Keratinocyte (primary cell): ENCODE measurements around the gene LUC7L3. TPM values are rescaled to one million over a fixed set of nuclear protein-coding genes. Genes with fewer than 3 reads are reported as not detected.
A peak's percentile ranks its signal among the peaks of the same experiment; 100 is the strongest.

ENCODE experiments used
- DNase-seq: peaks from one replicate; pipeline ENCODE4 v3.0.0-alpha.2; 2011; ENCODE audit warnings: low read depth, missing footprints, low spot score
- FAIRE-seq: peaks from 2 replicates; lab custom pipeline; 2011; peaks lifted over from hg19 to GRCh38; lab: Jason Lieb, UNC
- H2AFZ ChIP-seq: 2 replicates; pipeline ENCODE4 v1.6.0; 2012; ENCODE audit warnings: low read length, control low read depth, inconsistent platforms; ENCODE audit not compliant: control insufficient read depth
- H3K27ac ChIP-seq: 2 replicates; pipeline ENCODE4 v1.5.1; 2011; ENCODE audit warnings: low read length; ENCODE audit not compliant: control insufficient read depth, insufficient read depth
- H3K27me3 ChIP-seq: 3 replicates; pipeline ENCODE4 v1.6.0; 2011; ENCODE audit warnings: low read length; ENCODE audit not compliant: control insufficient read depth, insufficient read depth; ENCODE audit errors: extremely low read depth
- H3K36me3 ChIP-seq, 2 experiments: 2 replicates in 1 of 2; 3 replicates in 1 of 2; pipeline ENCODE4 v1.5.1; 2011; ENCODE audit warnings: low read length in 2 of 2, mild to moderate bottlenecking in 1 of 2; ENCODE audit not compliant: control insufficient read depth in 2 of 2, insufficient read depth in 2 of 2; ENCODE audit errors: extremely low read depth in 1 of 2
- H3K4me1 ChIP-seq: 3 replicates; pipeline ENCODE4 v1.5.1; 2011; ENCODE audit warnings: low read length; ENCODE audit not compliant: control insufficient read depth, insufficient read depth; ENCODE audit errors: extremely low read depth
- H3K4me2 ChIP-seq: 3 replicates; pipeline ENCODE4 v1.6.0; 2011; ENCODE audit warnings: low read depth, low read length; ENCODE audit not compliant: control insufficient read depth, insufficient read depth; ENCODE audit errors: extremely low read depth
- H3K4me3 ChIP-seq, 3 experiments: fragments of 200-600 bp in 1 of 3; sonication (generic) in 1 of 3; 2 replicates in 2 of 3; 3 replicates in 1 of 3; pipeline ENCODE4 v1.5.1; 2011 to 2016; ENCODE audit warnings: low read length in 3 of 3, mild to moderate bottlenecking in 3 of 3, control low read depth in 2 of 3, inconsistent platforms in 1 of 3, low read depth in 1 of 3, mixed read lengths in 1 of 3, mixed run types in 1 of 3, moderate library complexity in 1 of 3; ENCODE audit not compliant: control insufficient read depth in 2 of 3, insufficient read depth in 2 of 3; ENCODE audit errors: extremely low read depth in 1 of 3
- H3K79me2 ChIP-seq: 2 replicates; pipeline ENCODE4 v1.6.0; 2012; ENCODE audit warnings: low read length; ENCODE audit not compliant: control insufficient read depth, insufficient read depth
- H3K9ac ChIP-seq: 3 replicates; pipeline ENCODE4 v1.6.0; 2011; ENCODE audit warnings: low read length; ENCODE audit not compliant: control insufficient read depth, insufficient read depth; ENCODE audit errors: extremely low read depth
- H3K9me1 ChIP-seq: 3 replicates; pipeline ENCODE4 v1.6.0; 2011; ENCODE audit warnings: low read length; ENCODE audit not compliant: control insufficient read depth, insufficient read depth; ENCODE audit errors: extremely low read depth
- H3K9me3 ChIP-seq: 2 replicates; pipeline ENCODE4 v1.5.1; 2012; ENCODE audit warnings: low read depth, low read length; ENCODE audit not compliant: control insufficient read depth
- H4K20me1 ChIP-seq: 3 replicates; pipeline ENCODE4 v1.6.0; 2011; ENCODE audit warnings: low read length; ENCODE audit not compliant: control insufficient read depth, insufficient read depth; ENCODE audit errors: extremely low read depth
- CTCF ChIP-seq, 3 experiments: IDR thresholded peaks in 1 of 3; conservative IDR thresholded peaks in 1 of 3; optimal IDR thresholded peaks in 1 of 3; 2 replicates in 2 of 3; 3 replicates in 1 of 3; pipeline versions ENCODE3 to v1.5.1; 2011; ENCODE audit warnings: low read length in 3 of 3, mild to moderate bottlenecking in 3 of 3, moderate library complexity in 2 of 3, control low read depth in 1 of 3, inconsistent platforms in 1 of 3; ENCODE audit not compliant: insufficient read depth in 2 of 3; ENCODE audit errors: extremely low read depth in 1 of 3
- EZH2 ChIP-seq: IDR thresholded peaks from one replicate; pipeline ENCODE4 v1.6.1; 2012; ENCODE audit warnings: inconsistent platforms, mild to moderate bottlenecking, low read length, moderate library complexity
- dilution Hi-C: fragments of 300-500 bp; cut with MboI; formaldehyde crosslinking; loops from one replicate; pipeline ENCODE4 v1.7.0; 2020; ENCODE audit warnings: low sequenced_read_pairs; ENCODE audit not compliant: extremely low pct_ligation_motif_present
- polyA plus RNA-seq, 5 experiments: library from polyadenylated mRNA; depleted of rRNA in 3 of 5; stranded (reverse) in 3 of 5; stranded (forward) in 1 of 5; unstranded in 1 of 5; fragments of >200 nt; gene quantifications; 1 replicate in 1 of 5; 2 replicates in 3 of 5; 3 replicates in 1 of 5; pipeline versions ENCODE4 v1.2.1 to v1.2.3, GENCODE V29; 2011 to 2012; ENCODE audit warnings: missing spikeins in 2 of 5, low read depth in 1 of 5, low replicate concordance in 1 of 5

LUC7L3 gene
- polyA plus RNA-seq, 1 donor (not counting 4 experiments of a cell fraction or from before 2014, with no cell fraction given): 92.4 TPM

GRCh38 chr17:50672831-50673551 lies 46.4 kb upstream of the LUC7L3 start:
- H3K4me2 ChIP-seq: peak overlapping the region; percentile 41
- peaks cover 2% of the 10 kb centered on the region for H3K9me1 ChIP-seq
- FAIRE-seq (peak; percentile 90), DNase-seq (peak; percentile 79)
- peaks cover 6 to 22% of the 10 kb centered on the region in 2 experiments for H3K36me3 ChIP-seq
- dilution Hi-C loops: no loop called here
- H3K79me2 ChIP-seq: no peaks in the 10 kb centered on the region
- peak overlapping the region; percentile 66 for H3K27ac ChIP-seq
- H3K27me3 ChIP-seq: no peaks in the 10 kb centered on the region
- no peak overlapping the region for H3K4me3 ChIP-seq
- peak overlapping the region; percentile 28 for H3K9ac ChIP-seq
- no peaks in the 10 kb centered on the region for H3K9me3 ChIP-seq
- no peaks in the 10 kb centered on the region for H4K20me1 ChIP-seq
- peaks cover 42% of the 10 kb centered on the region for H3K4me1 ChIP-seq
- H2AFZ ChIP-seq: no peak overlapping the region
- TF ChIP-seq CTCF (optimal IDR thresholded peaks at IDR 0.05 in 1 of 3, IDR thresholded peaks at IDR 0.05 in 1 of 3, conservative IDR thresholded peaks at IDR 0.05 in 1 of 3; ENCODE audit: extremely low read depth in 1 of 3, insufficient read depth in 2 of 3, low read length in 3 of 3) (no peak), EZH2 (no peak)

- Histone ChIP-seq H4K20me1 (no peaks in the 10 kb centered on the region), H3K9me3 (no peaks in the 10 kb centered on the region), H3K9ac (no peak overlapping the region), H3K4me2 (no peak overlapping the region), H3K4me1 (peaks cover 33% of the 10 kb centered on the region), H3K36me3 (peaks cover 8 to 28% of the 10 kb centered on the region in 2 experiments), H3K79me2 (no peaks in the 10 kb centered on the region), H2AFZ (no peak overlapping the region), H3K4me3 (no peak overlapping the region), H3K27ac (no peak overlapping the region), H3K9me1 (peaks cover 2% of the 10 kb centered on the region), H3K27me3 (no peaks in the 10 kb centered on the region)
- dilution Hi-C loops: no loop called here
- TF ChIP-seq CTCF (optimal IDR thresholded peaks at IDR 0.05 in 1 of 3, IDR thresholded peaks at IDR 0.05 in 1 of 3, conservative IDR thresholded peaks at IDR 0.05 in 1 of 3; ENCODE audit: extremely low read depth in 1 of 3, insufficient read depth in 2 of 3, low read length in 3 of 3): no peak
- TF ChIP-seq EZH2: no peak
- DNase-seq (no peak), FAIRE-seq (no peak)
Measured at GRCh38 chr17:50675190-50675589, 44.2 kb upstream of the LUC7L3 start.
